WTC11 (cell line): Measurements from ENCODE around the gene EVA1A.

Experiments used
- FOXK1 ChIP-seq: sonication (generic); formaldehyde crosslinking; IDR thresholded peaks from 2 replicates; pipeline ENCODE4 v1.8.0; 2022; ENCODE audit warnings: mild to moderate bottlenecking, moderate library complexity, missing genetic modification reagents
- IRF2 ChIP-seq: sonication (generic); formaldehyde crosslinking; IDR thresholded peaks from 2 replicates; pipeline ENCODE4 v1.8.0; 2022; ENCODE audit warnings: low read depth, missing genetic modification reagents, borderline replicate concordance
- NFE2L1 ChIP-seq: sonication (generic); formaldehyde crosslinking; IDR thresholded peaks from 2 replicates; pipeline ENCODE4 v1.8.1; 2023; ENCODE audit warnings: missing genetic modification reagents
- NFYB ChIP-seq: sonication (generic); formaldehyde crosslinking; conservative IDR thresholded peaks from 2 replicates; pipeline ENCODE4 v1.8.0; 2022; ENCODE audit warnings: low read depth, missing genetic modification reagents
- TEAD4 ChIP-seq: sonication (generic); formaldehyde crosslinking; IDR thresholded peaks from 2 replicates; pipeline ENCODE4 v1.8.0; 2022; ENCODE audit warnings: mild to moderate bottlenecking, missing genetic modification reagents
- TF ChIP-seq, protein P1 (sequence below): sonication (generic); formaldehyde crosslinking; IDR thresholded peaks from 2 replicates; pipeline ENCODE4 v1.8.0; 2023; ENCODE audit warnings: missing genetic modification reagents
- TF ChIP-seq, protein P2 (sequence below): fragments of 250-450 bp; sonication (Bioruptor Pico); IDR thresholded peaks from 2 replicates; pipeline ENCODE4 v1.8.0; 2021; ENCODE audit warnings: mild to moderate bottlenecking
- TF ChIP-seq, protein P3 (sequence below): fragments of 200-600 bp; IDR thresholded peaks from 2 replicates; pipeline ENCODE4 v1.8.0; 2022; ENCODE audit warnings: antibody characterized with exemption
- TF ChIP-seq, protein P4 (sequence below): sonication (generic); formaldehyde crosslinking; conservative IDR thresholded peaks from 2 replicates; pipeline ENCODE4 v1.8.1; 2022; ENCODE audit warnings: mild to moderate bottlenecking, missing genetic modification reagents
- TF ChIP-seq, protein P5 (sequence below): sonication (generic); formaldehyde crosslinking; IDR thresholded peaks from 2 replicates; pipeline ENCODE4 v1.8.1; 2023; ENCODE audit warnings: mild to moderate bottlenecking, missing genetic modification reagents
- TF ChIP-seq, protein P6 (sequence below): fragments of 250-450 bp; sonication (Bioruptor Pico); IDR thresholded peaks from 2 replicates; pipeline ENCODE4 v2.1.2; 2022; ENCODE audit warnings: mild to moderate bottlenecking, moderate library complexity
- TF ChIP-seq, protein P7 (sequence below): sonication (generic); formaldehyde crosslinking; IDR thresholded peaks from 2 replicates; pipeline ENCODE4 v1.8.1; 2022; ENCODE audit warnings: low read depth, missing genetic modification reagents, borderline replicate concordance
- TF ChIP-seq, protein P8 (sequence below): sonication (generic); formaldehyde crosslinking; IDR thresholded peaks from 2 replicates; pipeline ENCODE4 v1.8.1; 2022; ENCODE audit warnings: missing genetic modification reagents, borderline replicate concordance

DNA sequence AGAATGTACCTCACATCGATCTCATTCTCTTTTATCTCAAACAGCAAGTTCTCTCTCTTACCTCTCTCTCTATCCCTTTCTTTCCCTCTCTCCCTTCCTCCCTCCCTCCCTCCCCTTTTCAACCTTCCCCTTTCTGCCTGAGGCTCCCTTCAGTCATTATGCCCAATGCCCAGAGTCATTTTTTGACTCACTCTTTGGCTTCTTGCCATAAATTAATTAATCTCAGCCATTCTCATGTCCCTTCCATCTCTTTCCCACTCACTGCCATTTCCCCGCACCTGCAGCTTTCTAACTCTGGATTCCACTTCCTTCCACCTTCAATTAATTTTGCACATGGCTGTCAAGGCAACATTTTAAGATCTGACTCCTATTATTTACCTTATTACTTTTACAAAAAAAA lies 60.1 kb downstream of the EVA1A start:
- TF ChIP-seq, protein P1, sequence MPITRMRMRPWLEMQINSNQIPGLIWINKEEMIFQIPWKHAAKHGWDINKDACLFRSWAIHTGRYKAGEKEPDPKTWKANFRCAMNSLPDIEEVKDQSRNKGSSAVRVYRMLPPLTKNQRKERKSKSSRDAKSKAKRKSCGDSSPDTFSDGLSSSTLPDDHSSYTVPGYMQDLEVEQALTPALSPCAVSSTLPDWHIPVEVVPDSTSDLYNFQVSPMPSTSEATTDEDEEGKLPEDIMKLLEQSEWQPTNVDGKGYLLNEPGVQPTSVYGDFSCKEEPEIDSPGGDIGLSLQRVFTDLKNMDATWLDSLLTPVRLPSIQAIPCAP (CRISPR knock-in tag) = no peak
- TF ChIP-seq, protein P2, sequence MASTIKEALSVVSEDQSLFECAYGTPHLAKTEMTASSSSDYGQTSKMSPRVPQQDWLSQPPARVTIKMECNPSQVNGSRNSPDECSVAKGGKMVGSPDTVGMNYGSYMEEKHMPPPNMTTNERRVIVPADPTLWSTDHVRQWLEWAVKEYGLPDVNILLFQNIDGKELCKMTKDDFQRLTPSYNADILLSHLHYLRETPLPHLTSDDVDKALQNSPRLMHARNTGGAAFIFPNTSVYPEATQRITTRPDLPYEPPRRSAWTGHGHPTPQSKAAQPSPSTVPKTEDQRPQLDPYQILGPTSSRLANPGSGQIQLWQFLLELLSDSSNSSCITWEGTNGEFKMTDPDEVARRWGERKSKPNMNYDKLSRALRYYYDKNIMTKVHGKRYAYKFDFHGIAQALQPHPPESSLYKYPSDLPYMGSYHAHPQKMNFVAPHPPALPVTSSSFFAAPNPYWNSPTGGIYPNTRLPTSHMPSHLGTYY (CRISPR knock-in tag) = no peak
- TF ChIP-seq, protein P3, sequence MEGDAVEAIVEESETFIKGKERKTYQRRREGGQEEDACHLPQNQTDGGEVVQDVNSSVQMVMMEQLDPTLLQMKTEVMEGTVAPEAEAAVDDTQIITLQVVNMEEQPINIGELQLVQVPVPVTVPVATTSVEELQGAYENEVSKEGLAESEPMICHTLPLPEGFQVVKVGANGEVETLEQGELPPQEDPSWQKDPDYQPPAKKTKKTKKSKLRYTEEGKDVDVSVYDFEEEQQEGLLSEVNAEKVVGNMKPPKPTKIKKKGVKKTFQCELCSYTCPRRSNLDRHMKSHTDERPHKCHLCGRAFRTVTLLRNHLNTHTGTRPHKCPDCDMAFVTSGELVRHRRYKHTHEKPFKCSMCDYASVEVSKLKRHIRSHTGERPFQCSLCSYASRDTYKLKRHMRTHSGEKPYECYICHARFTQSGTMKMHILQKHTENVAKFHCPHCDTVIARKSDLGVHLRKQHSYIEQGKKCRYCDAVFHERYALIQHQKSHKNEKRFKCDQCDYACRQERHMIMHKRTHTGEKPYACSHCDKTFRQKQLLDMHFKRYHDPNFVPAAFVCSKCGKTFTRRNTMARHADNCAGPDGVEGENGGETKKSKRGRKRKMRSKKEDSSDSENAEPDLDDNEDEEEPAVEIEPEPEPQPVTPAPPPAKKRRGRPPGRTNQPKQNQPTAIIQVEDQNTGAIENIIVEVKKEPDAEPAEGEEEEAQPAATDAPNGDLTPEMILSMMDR = no peak
- TF ChIP-seq, protein P4, sequence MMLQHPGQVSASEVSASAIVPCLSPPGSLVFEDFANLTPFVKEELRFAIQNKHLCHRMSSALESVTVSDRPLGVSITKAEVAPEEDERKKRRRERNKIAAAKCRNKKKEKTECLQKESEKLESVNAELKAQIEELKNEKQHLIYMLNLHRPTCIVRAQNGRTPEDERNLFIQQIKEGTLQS (CRISPR knock-in tag) = no peak
- TF ChIP-seq TEAD4 (CRISPR knock-in tag) (no peak), IRF2 (no peak), NFYB (no peak), NFE2L1 (CRISPR knock-in tag) (no peak), FOXK1 (CRISPR knock-in tag) (no peak)
- TF ChIP-seq, protein P5, sequence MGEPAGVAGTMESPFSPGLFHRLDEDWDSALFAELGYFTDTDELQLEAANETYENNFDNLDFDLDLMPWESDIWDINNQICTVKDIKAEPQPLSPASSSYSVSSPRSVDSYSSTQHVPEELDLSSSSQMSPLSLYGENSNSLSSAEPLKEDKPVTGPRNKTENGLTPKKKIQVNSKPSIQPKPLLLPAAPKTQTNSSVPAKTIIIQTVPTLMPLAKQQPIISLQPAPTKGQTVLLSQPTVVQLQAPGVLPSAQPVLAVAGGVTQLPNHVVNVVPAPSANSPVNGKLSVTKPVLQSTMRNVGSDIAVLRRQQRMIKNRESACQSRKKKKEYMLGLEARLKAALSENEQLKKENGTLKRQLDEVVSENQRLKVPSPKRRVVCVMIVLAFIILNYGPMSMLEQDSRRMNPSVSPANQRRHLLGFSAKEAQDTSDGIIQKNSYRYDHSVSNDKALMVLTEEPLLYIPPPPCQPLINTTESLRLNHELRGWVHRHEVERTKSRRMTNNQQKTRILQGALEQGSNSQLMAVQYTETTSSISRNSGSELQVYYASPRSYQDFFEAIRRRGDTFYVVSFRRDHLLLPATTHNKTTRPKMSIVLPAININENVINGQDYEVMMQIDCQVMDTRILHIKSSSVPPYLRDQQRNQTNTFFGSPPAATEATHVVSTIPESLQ (CRISPR knock-in tag) = no peak
- TF ChIP-seq, protein P6, sequence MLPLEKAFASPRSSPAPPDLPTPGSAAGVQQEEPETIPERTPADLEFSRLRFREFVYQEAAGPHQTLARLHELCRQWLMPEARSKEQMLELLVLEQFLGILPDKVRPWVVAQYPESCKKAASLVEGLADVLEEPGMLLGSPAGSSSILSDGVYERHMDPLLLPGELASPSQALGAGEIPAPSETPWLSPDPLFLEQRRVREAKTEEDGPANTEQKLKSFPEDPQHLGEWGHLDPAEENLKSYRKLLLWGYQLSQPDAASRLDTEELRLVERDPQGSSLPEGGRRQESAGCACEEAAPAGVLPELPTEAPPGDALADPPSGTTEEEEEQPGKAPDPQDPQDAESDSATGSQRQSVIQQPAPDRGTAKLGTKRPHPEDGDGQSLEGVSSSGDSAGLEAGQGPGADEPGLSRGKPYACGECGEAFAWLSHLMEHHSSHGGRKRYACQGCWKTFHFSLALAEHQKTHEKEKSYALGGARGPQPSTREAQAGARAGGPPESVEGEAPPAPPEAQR = no peak
- TF ChIP-seq, protein P7, sequence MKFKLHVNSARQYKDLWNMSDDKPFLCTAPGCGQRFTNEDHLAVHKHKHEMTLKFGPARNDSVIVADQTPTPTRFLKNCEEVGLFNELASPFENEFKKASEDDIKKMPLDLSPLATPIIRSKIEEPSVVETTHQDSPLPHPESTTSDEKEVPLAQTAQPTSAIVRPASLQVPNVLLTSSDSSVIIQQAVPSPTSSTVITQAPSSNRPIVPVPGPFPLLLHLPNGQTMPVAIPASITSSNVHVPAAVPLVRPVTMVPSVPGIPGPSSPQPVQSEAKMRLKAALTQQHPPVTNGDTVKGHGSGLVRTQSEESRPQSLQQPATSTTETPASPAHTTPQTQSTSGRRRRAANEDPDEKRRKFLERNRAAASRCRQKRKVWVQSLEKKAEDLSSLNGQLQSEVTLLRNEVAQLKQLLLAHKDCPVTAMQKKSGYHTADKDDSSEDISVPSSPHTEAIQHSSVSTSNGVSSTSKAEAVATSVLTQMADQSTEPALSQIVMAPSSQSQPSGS = no peak
- TF ChIP-seq, protein P8, sequence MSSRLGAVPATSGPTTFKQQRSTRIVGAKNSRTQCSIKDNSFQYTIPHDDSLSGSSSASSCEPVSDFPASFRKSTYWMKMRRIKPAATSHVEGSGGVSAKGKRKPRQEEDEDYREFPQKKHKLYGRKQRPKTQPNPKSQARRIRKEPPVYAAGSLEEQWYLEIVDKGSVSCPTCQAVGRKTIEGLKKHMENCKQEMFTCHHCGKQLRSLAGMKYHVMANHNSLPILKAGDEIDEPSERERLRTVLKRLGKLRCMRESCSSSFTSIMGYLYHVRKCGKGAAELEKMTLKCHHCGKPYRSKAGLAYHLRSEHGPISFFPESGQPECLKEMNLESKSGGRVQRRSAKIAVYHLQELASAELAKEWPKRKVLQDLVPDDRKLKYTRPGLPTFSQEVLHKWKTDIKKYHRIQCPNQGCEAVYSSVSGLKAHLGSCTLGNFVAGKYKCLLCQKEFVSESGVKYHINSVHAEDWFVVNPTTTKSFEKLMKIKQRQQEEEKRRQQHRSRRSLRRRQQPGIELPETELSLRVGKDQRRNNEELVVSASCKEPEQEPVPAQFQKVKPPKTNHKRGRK (CRISPR knock-in tag) = no peak
